IPS DF 4.7 (cell line): ENCODE measurements around the gene LAMA1.

Source experiments
- DNase-seq: peaks from one replicate; pipeline ENCODE4 v3.0.0-alpha.2; 2013; ENCODE audit warnings: low spot score; ENCODE audit errors: extremely low read depth

Gene LAMA1

DNA sequence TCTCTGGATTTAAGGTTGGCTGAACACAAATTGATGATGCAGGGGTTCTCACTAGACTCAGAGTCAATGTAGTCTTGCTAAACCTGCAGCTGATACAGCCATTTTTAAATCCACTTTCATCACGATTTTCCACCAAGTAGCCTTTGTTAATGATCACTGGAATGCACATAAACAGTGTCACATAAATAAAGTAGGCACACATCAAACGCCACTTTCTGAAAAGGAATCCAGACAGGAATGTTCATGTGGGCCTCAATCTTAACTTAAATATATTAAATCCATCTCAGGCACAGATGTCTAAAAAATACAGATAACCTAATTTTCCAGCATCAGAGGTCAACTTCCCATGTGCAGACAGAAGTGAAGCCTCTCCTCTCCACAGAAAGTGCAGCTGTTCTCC is 58.3 kb downstream of the LAMA1 start:
- no peak for DNase-seq

DNA sequence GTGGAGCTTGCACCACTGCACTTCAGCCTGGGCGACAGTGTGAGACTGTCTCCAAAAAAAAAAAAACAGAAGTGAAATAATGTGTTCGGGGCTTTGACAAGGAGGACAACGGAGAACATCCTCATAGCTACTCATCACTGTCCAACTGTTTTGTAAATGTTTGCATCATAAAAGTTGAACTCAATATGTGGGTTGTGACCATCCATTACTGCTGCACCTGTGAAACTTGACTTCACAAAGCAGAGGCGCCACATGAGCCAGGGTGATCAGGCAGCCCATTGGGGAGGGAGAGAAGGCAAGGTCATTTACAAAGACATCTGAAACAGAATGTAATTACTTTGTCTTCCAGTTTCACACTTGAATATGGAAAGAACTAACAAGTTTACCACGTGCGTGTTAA is 61.6 kb downstream of the LAMA1 start:
- no peak for DNase-seq

DNA sequence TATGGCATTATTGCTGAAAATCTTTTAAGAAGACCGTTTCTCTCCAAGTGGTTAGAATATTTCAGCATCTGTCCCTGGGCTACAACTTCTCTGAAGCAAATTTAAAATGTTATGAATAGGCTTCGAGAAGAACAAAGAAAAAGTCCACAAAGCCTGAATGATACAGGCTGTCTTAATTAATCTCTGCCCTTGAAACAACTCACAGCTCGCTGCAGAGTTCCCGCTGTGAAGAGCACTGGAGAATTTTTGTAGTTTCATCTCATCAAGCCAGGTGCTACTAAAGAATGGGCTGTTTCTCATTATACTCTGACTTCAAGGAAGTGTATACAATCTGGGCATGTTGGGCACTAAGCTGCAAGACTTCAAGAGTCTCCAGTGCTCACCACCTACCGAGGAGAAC is 67.6 kb downstream of the LAMA1 start:
- no peak for DNase-seq

DNA sequence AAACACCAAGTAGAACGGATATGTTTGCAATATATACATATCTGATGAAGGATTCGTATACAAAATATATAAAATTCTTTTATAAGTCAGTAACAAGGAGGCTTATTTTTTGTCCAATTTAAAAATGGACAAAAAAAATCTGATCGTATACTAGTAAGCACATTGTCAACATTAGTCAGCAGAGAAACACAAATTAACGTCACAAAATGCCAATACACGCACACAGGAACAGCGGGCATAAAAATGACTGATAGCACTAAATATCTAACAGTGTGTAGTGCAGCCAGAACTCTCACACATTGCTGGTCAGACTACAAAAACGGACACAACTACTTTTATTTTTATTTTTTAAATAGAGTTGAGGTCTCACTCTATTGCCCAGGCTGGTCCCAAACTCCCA is 69.5 kb downstream of the LAMA1 start:
- DNase-seq = no peak

DNA sequence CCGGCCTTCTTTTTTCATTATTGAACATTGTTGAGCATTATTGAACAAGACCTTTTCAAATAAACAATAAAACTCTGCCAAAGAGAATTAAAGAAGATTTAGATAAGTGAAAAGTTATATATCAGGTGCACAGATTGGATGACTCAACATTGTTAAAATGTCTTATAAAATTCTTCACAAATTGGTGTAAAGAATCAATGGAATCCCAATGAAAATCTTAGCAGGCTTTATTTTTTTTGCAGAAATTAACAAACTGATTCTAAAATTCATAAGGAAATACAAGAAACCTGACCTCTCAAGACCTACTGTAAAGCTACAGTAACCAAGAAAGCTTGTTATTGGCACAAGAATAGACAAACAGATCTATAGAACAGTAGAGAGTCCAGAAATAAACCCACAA is 70.3 kb downstream of the LAMA1 start:
- DNase-seq = no peak

DNA sequence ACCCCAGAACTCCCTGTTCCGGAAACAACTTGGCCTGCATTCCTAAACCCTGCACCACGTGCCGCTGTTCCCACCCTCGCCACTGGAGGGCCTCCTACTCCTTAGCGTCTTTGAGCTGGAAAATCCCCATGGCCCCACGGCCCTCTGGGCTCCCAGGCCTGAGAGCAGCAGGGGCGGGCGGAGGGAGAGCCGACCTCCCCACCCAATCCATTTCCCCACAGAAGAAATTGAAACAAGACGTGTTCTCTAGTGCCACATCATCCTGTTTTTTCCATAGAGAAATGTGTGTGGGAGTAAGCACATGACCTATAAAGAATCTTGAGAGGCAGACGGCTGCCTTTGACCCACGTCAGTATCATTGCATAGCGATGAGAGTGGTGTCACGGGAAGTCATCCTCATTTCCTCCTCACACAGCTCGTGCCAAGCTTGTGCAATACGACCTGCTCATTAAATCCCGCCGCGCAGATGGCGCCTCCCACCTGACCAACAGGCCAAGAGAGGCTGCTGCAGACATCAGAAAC is 79.2 kb downstream of the LAMA1 start:
- DNase-seq = peak; percentile 30

DNA sequence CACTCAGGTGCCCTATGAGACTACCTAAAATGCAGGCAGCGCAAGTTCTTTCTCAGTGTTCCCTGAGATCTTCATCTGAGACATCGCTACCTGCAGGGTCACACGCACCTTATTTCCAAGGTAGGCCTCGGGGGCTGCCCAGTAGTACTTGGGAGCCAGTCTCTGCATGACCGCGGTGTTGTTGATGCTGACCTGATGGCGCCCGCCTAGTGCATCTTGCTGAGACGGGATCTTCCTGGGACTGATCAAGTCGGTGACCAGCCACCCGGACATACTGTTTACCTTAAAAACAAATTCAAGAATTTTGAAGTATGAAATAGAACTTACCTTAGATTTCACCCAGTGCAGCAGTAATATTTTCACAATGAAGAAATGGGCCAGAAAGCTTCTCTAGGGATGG is 80.1 kb downstream of the LAMA1 start:
- no peak for DNase-seq

DNA sequence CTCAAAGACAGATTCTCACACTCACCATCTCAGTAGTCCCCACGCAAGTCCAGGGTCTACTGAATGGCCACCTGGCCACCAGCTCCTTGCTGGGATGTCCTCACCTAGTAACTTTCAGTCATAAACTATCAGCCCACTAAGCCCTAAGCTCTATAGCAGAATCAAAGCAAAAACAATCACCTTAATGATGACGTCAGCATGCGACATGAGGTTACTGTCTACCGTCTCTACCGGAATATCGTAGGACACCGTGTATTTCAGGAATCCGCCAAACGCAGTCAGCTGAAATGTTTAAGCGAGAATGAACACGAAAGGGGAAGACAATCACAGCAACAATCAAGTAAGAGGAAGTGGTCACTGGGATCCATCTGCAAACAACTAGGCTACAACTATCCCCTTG is 81.8 kb downstream of the LAMA1 start:
- no peak for DNase-seq

DNA sequence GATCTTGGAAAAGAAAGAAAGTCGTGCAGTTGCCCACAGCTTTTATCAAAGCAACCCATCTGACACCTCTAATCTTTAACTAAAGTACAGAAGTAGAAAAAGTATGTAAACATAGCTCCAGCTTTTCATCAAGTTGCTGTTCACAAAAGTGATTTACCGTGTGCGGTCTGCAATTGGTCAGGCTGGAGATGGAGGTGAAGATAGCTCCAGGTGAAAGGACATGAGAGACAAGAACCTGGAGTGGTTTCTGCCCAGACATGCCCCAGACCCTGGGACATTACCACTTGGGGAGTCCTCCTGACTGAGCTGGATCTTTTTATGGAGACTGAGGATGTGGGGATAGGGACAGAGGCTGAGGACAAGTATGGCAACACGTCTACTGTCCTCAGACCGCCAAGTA is 82.7 kb downstream of the LAMA1 start:
- DNase-seq = no peak

DNA sequence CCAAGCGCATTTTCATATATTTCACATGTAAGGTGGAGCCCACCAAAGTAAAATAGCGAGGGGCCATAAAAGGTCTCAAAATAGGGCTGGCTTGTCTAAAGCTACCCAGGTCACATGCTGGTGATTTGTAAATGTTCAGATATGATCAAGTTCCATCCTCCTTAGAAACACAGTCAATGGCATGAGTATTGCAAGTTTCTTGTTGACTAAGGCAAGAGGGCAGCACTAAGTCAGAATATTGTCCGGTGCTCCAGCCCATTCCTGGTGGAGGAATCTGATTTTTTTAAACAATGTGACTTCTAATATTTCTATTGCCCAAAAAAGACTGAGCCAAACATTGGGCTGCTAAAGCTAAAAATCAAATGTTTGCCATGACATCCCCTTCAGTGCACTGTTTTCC is 85.1 kb downstream of the LAMA1 start:
- no peak for DNase-seq

DNA sequence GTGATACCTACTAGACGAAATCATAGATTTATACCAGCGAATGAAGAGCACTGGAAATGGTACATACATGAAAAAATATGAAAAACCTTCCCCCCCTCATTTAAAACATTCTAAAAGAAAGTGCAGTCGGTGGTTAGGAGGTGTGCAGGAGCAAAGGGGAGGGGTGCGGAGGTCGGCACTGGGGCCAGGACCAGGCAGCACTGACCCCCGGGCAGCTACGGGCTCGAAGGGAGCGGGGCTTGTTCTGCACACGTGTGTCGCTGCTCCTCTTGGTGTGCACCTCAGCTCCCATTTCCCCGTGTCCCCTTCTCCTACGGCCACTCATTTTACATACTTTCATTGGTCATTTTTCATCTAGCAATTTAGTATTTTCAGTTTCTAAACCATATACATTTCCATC is 89.0 kb downstream of the LAMA1 start:
- DNase-seq = no peak

DNA sequence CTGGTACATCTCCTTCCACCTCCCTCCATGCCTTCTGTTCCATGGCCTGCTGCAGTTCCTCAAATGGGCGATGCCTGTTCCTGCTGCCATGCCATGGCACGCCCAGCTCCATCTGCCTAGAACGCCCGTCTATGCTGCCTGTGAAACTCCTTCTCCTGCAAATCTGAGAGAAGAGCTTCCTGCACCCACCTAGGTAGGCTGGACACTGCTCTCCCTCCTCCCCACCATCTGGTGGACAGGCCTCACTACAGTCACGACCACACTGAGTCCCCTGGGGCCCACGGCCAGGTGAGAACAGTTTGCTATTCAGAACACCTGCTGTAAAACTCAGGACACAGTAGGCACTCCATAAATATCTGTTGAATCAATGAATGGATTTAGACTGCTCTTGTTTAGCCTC is 92.4 kb downstream of the LAMA1 start:
- DNase-seq = no peak

DNA sequence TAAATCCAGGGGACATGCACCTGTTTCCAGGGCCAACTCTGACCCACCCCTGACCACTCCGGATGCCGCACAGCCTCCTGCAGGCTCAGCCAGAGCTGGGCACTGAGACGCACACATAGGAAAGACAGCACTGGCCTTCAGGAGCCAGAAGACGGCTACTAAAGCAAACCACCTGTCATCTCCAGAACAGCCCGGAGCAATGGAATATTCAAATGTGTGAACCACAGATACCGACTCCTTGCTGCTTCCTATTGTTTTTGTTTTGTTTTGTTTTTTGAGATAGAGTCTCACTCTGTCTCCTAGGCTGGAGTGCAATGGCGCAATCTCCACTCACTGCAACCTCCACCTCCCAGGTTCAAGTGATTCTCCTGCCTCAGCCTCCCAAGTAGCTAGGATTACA is 94.0 kb downstream of the LAMA1 start:
- no peak for DNase-seq

DNA sequence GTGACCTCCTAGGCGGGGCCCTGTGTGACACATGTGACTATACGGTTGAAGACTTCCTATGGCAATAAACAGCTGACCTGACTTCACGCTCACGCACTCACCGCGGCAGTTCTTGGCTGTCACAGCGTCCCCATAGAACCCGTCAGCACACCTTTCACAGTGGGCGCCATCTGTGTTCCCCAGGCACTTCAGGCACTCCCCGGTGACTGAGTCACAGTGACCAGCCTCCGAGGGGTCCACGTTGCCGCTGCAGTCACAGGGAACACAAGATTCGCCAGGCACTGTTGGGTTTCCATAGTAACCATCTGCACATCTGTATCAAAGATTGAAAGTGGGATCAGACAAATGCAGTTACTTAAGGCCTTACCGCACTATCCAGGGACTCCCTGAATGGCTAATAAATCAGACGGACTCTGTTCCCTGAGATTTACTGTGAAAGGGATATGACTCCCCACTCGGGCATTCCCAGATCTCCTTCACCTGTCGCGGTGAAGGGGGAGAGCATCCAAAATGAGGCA is 94.5 kb downstream of the LAMA1 start:
- DNase-seq = no peak

DNA sequence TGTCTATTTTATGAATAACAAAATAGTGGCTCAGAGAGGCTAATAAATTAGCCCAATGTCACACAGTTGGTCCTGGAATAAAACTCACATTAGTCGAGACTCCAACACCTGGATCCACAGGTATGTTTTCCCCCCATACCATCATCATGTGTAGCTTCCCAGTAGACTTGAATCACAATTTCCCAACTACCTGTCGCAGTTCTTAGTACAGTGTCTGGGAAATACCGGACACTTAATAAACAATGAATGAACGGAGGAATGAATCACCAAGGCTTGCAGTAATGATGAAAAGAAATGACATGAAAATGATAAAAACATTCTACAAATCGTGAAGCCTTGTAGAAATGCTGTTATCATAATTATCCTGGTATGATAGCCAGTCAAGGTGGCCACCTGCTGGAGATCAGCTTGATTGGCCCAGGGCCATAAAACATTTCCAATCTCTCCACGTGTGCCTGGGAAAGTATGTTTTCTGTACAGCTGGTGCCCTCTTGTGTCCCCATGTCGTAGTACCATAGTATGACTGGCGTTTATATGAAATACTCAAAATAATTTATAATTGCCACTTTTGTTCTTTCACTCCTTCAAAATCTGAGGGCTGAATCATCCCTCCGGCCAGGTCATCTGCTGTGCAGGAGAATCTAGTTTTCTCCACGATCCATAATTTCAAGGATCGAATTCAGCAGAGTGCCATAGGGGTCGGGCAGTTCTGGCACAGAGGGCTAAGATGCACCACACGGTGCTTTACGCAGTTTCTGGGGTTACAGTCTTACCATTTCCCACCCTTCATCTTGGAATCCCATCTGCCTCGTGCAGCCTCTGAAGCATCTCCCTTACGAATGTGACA is 95.4 kb downstream of the LAMA1 start:
- DNase-seq = no peak

DNA sequence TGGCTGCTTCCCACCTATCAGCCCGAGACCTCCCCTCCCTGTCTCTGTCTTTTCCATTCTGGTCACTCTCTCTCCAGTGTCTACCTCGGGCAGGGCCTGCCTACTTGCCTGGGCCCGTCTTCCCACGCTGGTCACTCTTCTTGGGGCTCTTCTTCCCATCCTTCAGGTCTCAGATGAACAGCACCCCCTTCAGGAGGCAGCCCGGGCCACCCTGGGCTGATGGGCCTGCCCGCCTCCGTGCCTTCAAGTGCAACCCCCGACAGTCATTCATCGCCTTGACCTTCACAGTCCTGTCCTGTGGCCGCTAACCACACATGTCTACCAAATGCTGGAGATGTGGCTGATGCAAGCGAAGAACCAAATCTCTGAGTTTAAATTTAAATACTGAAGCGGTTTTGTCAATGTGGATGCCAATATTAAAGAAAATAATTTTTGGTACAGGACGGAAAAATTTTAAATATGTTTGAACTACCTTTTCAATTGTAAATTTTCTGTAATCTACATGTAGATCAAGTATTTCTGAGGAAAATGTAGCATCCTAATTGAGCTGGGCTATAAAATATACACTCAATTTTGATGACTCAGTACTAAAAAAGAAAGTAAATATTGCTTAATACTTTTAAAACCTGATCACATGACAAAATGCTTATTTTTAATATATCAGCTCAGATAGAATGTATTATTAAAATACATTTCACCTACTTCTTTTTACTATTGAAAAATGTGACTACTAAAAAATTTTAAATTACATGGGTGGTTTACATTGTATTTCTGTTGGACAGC is 96.4 kb downstream of the LAMA1 start:
- no peak for DNase-seq

DNA sequence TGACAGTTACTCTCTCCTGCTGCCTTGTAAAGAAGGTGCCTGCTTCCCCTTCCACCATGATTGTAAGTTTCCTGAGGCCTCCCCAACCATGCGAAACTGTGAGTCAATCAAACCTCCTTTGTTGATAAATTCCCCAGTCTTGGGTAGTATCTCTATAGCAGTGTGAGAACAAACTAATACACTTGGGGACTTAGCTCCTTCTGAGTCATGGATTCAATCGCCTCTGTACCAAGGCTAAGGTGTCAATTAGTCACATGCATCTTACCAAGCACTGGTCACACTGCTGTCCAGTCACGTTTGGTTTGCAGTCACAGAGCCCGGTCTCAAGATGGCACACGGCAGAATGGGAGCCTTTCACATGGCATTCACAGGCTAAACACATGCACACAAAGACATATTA is 100.6 kb downstream of the LAMA1 start:
- no peak for DNase-seq

DNA sequence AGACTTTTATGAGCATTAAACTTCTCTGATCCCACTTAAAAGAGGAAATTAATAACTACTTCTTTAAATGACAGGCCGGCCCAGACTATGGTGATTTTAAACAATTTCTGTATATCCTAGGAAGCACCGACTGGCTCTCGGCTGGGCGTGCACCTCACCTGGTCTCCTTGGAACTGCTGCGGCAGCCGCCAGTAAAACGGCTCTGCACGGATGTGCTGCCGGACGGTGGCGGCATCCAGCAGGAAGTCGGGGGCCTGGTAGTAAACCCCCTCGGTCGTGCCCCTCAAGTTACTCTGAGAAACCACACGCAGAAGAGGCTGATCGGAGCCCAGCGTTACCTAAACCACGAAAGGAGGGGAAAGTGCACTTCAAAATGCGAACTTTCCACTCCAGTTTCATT is 106.5 kb downstream of the LAMA1 start:
- DNase-seq = no peak

DNA sequence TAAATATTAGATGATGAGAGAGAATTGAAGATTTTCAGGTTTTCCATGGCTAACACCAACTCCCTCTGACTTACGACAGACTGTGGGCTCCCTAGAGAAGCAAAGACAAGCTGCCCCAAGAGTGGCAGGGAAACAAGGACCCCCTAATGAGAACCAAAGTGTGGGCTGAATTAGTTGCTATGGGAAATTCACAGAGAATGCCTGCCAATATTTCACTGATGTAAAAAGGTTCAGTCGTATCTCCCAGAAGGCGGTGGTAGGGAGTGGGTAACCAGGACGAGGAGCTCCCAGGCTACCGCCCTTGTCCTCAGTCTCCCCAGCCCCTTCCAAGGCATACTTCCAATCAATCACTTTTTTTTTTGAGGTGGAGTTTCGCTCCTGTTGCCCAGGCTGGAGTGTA is 113.6 kb downstream of the LAMA1 start:
- no peak for DNase-seq

DNA sequence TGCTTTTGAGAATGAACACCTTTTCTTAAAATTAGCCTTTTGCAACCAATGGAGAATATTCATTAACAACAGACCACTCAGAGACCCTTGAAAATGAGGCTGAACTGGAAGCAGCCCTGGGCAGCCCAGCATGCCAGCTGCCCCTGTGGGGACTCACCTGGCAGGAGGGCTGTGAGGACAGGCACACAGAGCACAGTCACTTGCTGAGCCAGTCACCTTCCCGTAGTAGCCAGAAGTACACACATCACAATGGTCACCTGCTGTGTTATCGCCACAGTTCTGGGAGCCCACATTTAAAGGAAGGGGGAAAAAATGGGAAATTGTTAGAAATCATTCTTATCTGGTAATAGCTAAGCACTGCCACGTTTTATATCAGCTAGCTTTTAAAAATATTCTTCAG is 115.5 kb downstream of the LAMA1 start:
- no peak for DNase-seq

DNA sequence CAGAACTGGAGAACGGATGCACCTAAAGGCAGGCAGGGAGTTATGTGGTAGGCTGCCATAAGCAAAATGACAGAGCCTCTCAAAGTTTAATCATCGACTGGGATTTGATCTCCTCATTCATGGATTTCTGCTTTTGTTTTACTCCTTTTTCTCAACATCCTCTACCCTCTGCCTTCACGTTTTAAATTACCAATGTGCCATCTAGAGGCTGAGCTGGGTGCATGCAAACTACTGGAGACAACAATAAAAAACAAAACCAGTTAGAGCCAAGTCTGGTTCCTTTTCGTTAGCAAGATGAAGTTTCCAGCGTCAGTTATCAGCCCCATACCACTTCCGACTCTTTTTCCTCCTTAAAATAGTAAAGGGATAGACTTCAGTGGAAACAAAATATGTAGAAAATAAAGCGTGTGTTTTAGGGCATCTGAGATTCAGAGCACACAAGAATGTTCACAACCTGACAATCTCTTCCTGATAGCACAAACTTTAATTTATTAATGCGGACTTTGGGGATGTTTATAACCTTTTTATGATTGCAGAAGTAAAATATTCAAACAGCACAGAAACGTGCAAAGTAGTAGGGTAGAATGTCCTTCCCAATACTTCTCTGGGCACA is 117.0 kb downstream of the LAMA1 start:
- DNase-seq = no peak

DNA sequence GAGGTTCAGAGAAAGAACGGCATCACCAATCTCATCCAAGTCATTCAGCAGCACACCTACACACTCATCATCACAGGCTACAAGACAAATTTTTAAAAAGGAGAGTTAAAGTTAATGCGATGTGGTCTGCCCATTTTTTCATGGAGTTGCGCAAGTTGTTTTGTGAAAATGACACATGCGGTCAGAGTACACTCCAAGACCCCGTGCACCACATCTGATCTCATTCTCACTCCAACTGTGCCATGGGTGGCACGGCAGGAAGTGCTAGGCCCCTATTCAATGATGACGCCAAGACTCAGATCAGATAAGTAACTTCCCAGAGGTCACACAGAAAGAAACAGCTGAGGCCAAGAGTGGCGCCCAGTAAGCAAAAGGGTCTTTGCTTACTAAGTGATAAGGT is 119.8 kb downstream of the LAMA1 start:
- DNase-seq = no peak
